D721Med (cell line): ENCODE data around the gene UMODL1.

Source experiments
- DNase-seq: peaks from one replicate; pipeline ENCODE4 v3.0.0; 2011; ENCODE audit warnings: low spot score; ENCODE audit not compliant: insufficient read length
- FAIRE-seq: peaks from 2 replicates; lab custom pipeline; 2011; peaks lifted over from hg19 to GRCh38; lab: Jason Lieb, UNC
- CTCF ChIP-seq: IDR thresholded peaks from 2 replicates; pipeline ENCODE4 v1.5.1; 2012; ENCODE audit warnings: mild to moderate bottlenecking, control low read depth; ENCODE audit not compliant: insufficient read depth; ENCODE audit errors: missing control alignments

UMODL1 gene

DNA sequence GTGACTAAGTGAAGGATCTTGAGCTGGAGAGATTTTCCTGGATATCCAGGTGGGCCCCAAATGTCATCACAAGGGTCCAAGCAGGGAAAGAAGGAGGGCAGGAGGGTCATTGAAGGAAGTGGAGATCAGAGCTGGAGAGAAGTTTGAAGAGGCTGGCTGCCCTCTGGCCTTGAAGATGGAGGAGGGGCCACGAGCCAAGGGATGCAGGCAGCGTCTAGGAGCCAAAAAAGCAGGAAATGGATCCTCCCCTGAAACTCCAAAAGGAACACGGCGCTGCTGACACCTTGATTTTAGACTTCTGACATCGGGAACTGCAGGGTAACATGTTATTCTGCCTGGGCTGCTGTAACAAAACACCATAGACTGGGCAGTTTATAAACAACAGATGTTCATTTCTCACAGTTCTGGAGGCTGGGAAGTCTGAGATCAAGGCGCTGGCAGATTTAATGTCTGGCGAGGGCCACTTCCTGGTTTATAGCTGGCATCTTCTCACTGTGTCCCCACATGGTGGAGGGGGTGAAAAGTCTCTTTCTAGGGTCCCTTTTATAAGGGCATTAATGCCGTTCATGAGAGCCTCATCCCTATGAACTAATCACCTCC lies 32.2 kb upstream of the UMODL1 start:
- no peak for DNase-seq
- FAIRE-seq: no peak
- no peak for TF ChIP-seq CTCF

DNA sequence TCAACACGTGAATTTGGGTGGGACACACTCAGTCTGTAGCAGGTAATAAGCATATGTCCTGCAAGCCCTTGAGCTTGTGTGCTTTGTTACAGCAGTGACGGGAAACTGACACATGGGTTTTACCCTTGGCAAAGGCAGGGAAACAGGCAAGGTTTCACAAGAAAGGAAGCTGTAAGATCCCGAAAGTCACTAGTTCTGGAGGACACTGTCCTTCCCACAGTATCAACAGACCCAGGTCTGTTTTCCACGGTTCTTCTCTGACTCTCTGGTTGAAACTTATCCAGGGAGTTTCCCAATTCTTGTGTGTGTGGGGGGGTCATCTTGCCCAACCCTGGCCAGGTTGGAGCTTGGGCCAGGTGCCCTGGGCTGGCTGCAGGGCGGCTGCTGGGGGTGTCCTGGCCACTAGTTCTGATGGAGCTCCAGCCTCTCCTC lies 31.6 kb upstream of the UMODL1 start:
- DNase-seq (no peak), FAIRE-seq (no peak)
- no peak for TF ChIP-seq CTCF

DNA sequence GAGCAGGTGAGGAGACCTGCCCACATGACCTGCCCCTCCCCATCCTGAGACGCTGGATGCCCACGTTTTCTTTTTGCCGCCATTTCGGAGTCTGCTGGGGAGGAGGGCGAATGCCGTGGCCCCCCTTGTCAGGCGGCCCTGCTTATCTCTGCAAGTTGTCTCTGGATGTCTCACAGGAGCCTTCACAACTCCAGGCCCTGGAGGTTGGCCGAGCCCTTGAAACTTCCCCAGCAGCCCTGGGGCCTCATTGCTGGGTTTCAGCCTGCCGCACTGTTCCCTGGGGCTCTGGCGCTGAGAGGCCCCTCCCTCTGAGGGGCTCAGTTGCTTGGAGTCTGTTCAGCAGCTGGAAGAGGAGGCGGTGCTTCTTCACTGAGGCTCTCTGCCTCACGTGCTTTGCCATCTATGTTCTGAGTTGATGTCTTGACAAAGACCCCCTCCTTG lies 31.2 kb upstream of the UMODL1 start:
- no peak for DNase-seq
- no peak for FAIRE-seq
- no peak for TF ChIP-seq CTCF

- DNase-seq (no peak), FAIRE-seq (no peak)
- TF ChIP-seq CTCF: no peak
Observed at GRCh38 chr21:42040411-42041180, 30.5 kb upstream of the UMODL1 start.

GRCh38 chr21:42041246-42041645 lies 29.9 kb upstream of the UMODL1 start:
- DNase-seq (no peak), FAIRE-seq (no peak)
- TF ChIP-seq CTCF: no peak

DNA sequence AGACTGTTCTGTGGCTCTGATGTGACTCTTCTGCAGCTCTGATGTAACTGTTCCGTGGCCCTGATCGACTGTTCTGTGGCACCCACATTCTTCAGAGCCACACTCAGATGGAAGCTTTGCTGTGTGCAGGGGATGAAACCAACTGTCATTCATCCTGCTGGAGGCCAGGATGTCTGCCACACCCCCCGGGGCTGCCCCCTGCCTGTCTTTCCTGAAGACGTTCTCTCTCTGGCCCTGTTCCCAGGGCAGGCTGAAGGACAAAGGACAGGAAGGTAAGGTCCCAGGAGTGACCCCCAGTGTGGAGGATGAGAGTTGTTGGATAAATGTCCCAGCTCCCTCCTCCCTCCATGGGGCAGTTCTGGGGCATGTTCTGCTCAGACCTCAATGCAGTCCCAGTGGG lies 29.4 kb upstream of the UMODL1 start:
- FAIRE-seq (no peak), DNase-seq (no peak)
- TF ChIP-seq CTCF: no peak

GRCh38 chr21:42042651-42043050 lies 28.5 kb upstream of the UMODL1 start:
- no peak for TF ChIP-seq CTCF
- DNase-seq: no peak
- FAIRE-seq: no peak
